Mammary microvascular endothelial cell (primary cell): ENCODE results near the gene WASF2. TPM values are rescaled to one million over a fixed set of nuclear protein-coding genes. Genes with fewer than 3 reads are reported as not detected.

Source experiments
- total RNA-seq: library from RNA; depleted of rRNA; stranded (reverse); fragments of >200 nt; gene quantifications from 2 replicates; pipeline ENCODE4 v1.2.3, GENCODE V29; 2015

Gene WASF2
- 36.2 and 41.9 TPM in 2 replicates for total RNA-seq

GRCh38 chr1:27489973-27490741 lies at the start of gene WASF2:
WASF2 (minus strand) TSS chr1:27490167; CDS start chr1:27428890, 61,277 bp downstream.

GRCh38 chr1:27392096-27392777 lies 97.7 kb downstream of the WASF2 start, which contains the start of gene GPR3:
GPR3 (plus strand) TSS chr1:27392622; CDS start chr1:27393799, 1,177 bp downstream.

GRCh38 chr1:27383039-27383605 lies 106.8 kb downstream of the WASF2 start, which contains the start of gene CD164L2:
CD164L2 (minus strand) TSS chr1:27383333; CDS start chr1:27383239, 94 bp downstream.

GRCh38 chr1:27374362-27375086 lies 115.4 kb downstream of the WASF2 start, which contains the start of gene FCN3:
FCN3 (minus strand) TSS chr1:27374824; CDS start chr1:27374818, 6 bp downstream.

DNA sequence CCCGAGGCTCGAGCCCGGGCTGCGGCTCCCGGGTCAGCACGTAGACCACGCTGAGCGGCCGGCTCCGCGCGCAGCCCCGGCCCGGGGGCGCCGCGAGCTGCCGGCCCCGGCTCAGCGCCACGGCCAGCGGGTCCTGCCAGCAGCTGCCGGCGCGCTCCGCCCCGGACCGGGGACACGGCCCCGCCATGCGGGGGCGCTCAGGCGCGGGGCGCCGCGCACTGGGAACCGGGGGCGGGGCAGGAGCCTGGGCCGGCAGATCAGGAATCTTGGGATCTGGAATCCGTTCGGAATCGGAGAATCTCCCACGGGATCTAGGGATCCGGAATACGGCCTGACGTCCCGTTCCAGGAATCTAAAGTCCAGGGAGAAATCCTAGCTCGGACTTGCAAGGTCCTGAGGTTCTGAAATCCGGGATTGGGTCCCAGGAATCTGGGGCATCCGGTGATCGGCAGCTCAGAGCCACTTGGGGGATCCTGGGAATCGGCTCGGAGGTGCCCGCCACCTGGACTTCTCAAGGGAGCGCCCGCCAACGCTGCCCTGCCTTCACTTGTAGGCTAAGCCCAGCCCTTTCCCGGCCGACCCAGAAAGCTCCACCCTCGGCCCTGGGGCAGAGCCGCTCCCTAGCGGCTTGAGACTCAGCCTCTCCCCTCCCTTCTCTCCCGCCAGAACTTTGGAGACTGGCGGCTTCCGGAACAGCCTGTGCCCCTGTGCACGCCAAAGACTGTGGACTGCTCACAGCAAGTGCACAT lies 123.4 kb downstream of the WASF2 start, which contains the start of gene MAP3K6:
Gene MAP3K6, minus strand, starts transcription at position 551 of the 749 bp plus-strand sequence. Its CDS starts 364 bp downstream, at position 187.

Other genes with a start within 250 kb of the WASF2 start
- 26.4 and 27.7 TPM in 2 replicates for gene TMEM222, start 168.0 kb downstream of the WASF2 start, total RNA-seq
- gene SYTL1, start 148.1 kb downstream of the WASF2 start, total RNA-seq: 0.27 and 0.30 TPM in 2 replicates
- 16.9 and 20.6 TPM in 2 replicates for gene MAP3K6, start 123.2 kb downstream of the WASF2 start, total RNA-seq
- gene FCN3, start 115.3 kb downstream of the WASF2 start, total RNA-seq: 0.64 and 2.3 TPM in 2 replicates
- not detected in 2 replicates for gene CD164L2, start 106.8 kb downstream of the WASF2 start, total RNA-seq
- gene GPR3, start 97.5 kb downstream of the WASF2 start, total RNA-seq: 2.0 and 2.1 TPM in 2 replicates
- 4.7 and 5.6 TPM in 2 replicates for gene AHDC1, start 114.0 kb upstream of the WASF2 start, total RNA-seq
- gene FGR, start 145.0 kb upstream of the WASF2 start, total RNA-seq: 0.13 and 0.44 TPM in 2 replicates
- gene IFI6, start 182.0 kb upstream of the WASF2 start, total RNA-seq: 567 and 574 TPM in 2 replicates
- 12.3 and 17.9 TPM in 2 replicates for gene FAM76A, start 235.8 kb upstream of the WASF2 start, total RNA-seq